ENCODE measurements around the gene MTARC1. TPM values are rescaled to one million over a fixed set of nuclear protein-coding genes. Genes with fewer than 3 reads are reported as not detected.

MTARC1 gene
- polyA plus RNA-seq, 1 donor (not counting 4 experiments of a cell fraction or from before 2014, with no cell fraction given): 2.1 TPM

GRCh38 chr1:220824031-220824989 is 37.6 kb downstream of the MTARC1 start:
- H4K20me1 ChIP-seq (ENCODE audit: control insufficient read depth, extremely low read depth, insufficient read depth, low read length): no peaks in the 10 kb centered on the region
- H3K27me3 ChIP-seq (ENCODE audit: control insufficient read depth, extremely low read depth, insufficient read depth, low read length): no peaks in the 10 kb centered on the region
- H3K9me1 ChIP-seq (ENCODE audit: control insufficient read depth, extremely low read depth, insufficient read depth, low read length): no peaks in the 10 kb centered on the region
- H3K4me3 ChIP-seq (ENCODE audit: control insufficient read depth in 2 of 3, extremely low read depth in 1 of 3, insufficient read depth in 2 of 3, low read depth in 1 of 3, low read length in 3 of 3): no peak overlapping the region
- no peak overlapping the region for H3K27ac ChIP-seq (ENCODE audit: control insufficient read depth, insufficient read depth, low read length)
- no peaks in the 10 kb centered on the region for H3K9me3 ChIP-seq (ENCODE audit: control insufficient read depth, low read depth, low read length)
- H3K79me2 ChIP-seq (ENCODE audit: control insufficient read depth, insufficient read depth, low read length): no peaks in the 10 kb centered on the region
- dilution Hi-C loops (cut with MboI; ENCODE audit: extremely low pct_ligation_motif_present, low sequenced_read_pairs): no loop called here
- H2AFZ ChIP-seq (ENCODE audit: control insufficient read depth, low read length): no peak overlapping the region
- TF ChIP-seq EZH2 (IDR thresholded peaks at IDR 0.05; ENCODE audit: low read length) (no peak), CTCF (optimal IDR thresholded peaks at IDR 0.05 in 1 of 3, IDR thresholded peaks at IDR 0.05 in 1 of 3, conservative IDR thresholded peaks at IDR 0.05 in 1 of 3; ENCODE audit: extremely low read depth in 1 of 3, insufficient read depth in 2 of 3, low read length in 3 of 3) (no peak)
- no peaks in the 10 kb centered on the region for H3K36me3 ChIP-seq (ENCODE audit: control insufficient read depth in 2 of 2, extremely low read depth in 1 of 2, insufficient read depth in 2 of 2, low read length in 2 of 2)
- no peak overlapping the region for H3K9ac ChIP-seq (ENCODE audit: control insufficient read depth, extremely low read depth, insufficient read depth, low read length)
- no peak overlapping the region for H3K4me2 ChIP-seq (ENCODE audit: control insufficient read depth, extremely low read depth, insufficient read depth, low read depth, low read length)
- DNase-seq (ENCODE audit: low read depth, low spot score): no peak
- no peaks in the 10 kb centered on the region for H3K4me1 ChIP-seq (ENCODE audit: control insufficient read depth, extremely low read depth, insufficient read depth, low read length)
- FAIRE-seq: no peak

GRCh38 chr1:220825819-220826551 is 39.3 kb downstream of the MTARC1 start:
- Histone ChIP-seq H3K27me3 (ENCODE audit: control insufficient read depth, extremely low read depth, insufficient read depth, low read length) (no peaks in the 10 kb centered on the region), H3K9ac (ENCODE audit: control insufficient read depth, extremely low read depth, insufficient read depth, low read length) (no peak overlapping the region), H3K36me3 (ENCODE audit: control insufficient read depth in 2 of 2, extremely low read depth in 1 of 2, insufficient read depth in 2 of 2, low read length in 2 of 2) (no peaks in the 10 kb centered on the region), H3K9me1 (ENCODE audit: control insufficient read depth, extremely low read depth, insufficient read depth, low read length) (no peaks in the 10 kb centered on the region), H2AFZ (ENCODE audit: control insufficient read depth, low read length) (no peak overlapping the region), H3K79me2 (ENCODE audit: control insufficient read depth, insufficient read depth, low read length) (no peaks in the 10 kb centered on the region), H3K4me2 (ENCODE audit: control insufficient read depth, extremely low read depth, insufficient read depth, low read depth, low read length) (no peak overlapping the region), H3K27ac (ENCODE audit: control insufficient read depth, insufficient read depth, low read length) (no peak overlapping the region), H3K4me3 (ENCODE audit: control insufficient read depth in 2 of 3, extremely low read depth in 1 of 3, insufficient read depth in 2 of 3, low read depth in 1 of 3, low read length in 3 of 3) (no peak overlapping the region), H4K20me1 (ENCODE audit: control insufficient read depth, extremely low read depth, insufficient read depth, low read length) (no peaks in the 10 kb centered on the region), H3K4me1 (ENCODE audit: control insufficient read depth, extremely low read depth, insufficient read depth, low read length) (no peaks in the 10 kb centered on the region), H3K9me3 (ENCODE audit: control insufficient read depth, low read depth, low read length) (no peaks in the 10 kb centered on the region)
- no peak for TF ChIP-seq CTCF (optimal IDR thresholded peaks at IDR 0.05 in 1 of 3, IDR thresholded peaks at IDR 0.05 in 1 of 3, conservative IDR thresholded peaks at IDR 0.05 in 1 of 3; ENCODE audit: extremely low read depth in 1 of 3, insufficient read depth in 2 of 3, low read length in 3 of 3)
- DNase-seq (ENCODE audit: low read depth, low spot score) (no peak), FAIRE-seq (no peak)
- dilution Hi-C loops (cut with MboI; ENCODE audit: extremely low pct_ligation_motif_present, low sequenced_read_pairs): no loop called here

Measured in keratinocyte (primary cell).